Erythroblast (primary cell): ENCODE results near the gene C1QTNF5.

Experiments
- DNase-seq, 2 experiments: peaks; one replicate each; lab custom pipeline; 2025; lab: John Stamatoyannopoulos, UW
- GATA1 ChIP-seq: IDR thresholded peaks from 2 replicates; pipeline ENCODE4 v1.6.1; 2011; ENCODE audit warnings: low read depth, mild to moderate bottlenecking, control low read depth, low read length, moderate library complexity
- POLR2A ChIP-seq: IDR thresholded peaks from 2 replicates; pipeline ENCODE4 v1.6.1; 2011; ENCODE audit warnings: mild to moderate bottlenecking, low read length

Gene C1QTNF5

GRCh38 chr11:119377112-119377901, 36.6 kb upstream of the C1QTNF5 start:
- no peak for DNase-seq
- TF ChIP-seq POLR2A, result no peak
- no peak for TF ChIP-seq GATA1

GRCh38 chr11:119376197-119376847, 35.6 kb upstream of the C1QTNF5 start:
- TF ChIP-seq POLR2A (no peak), GATA1 (no peak)
- no peak for DNase-seq

- no peak for TF ChIP-seq GATA1
- TF ChIP-seq POLR2A, result no peak
- no peak for DNase-seq
Measured at GRCh38 chr11:119375337-119376196, 34.9 kb upstream of the C1QTNF5 start.

- TF ChIP-seq GATA1 (no peak), POLR2A (no peak)
- peak; percentile 37 to 56 for DNase-seq
Measured at GRCh38 chr11:119374632-119375336, 34.1 kb upstream of the C1QTNF5 start.

GRCh38 chr11:119373921-119374631, 33.4 kb upstream of the C1QTNF5 start:
- TF ChIP-seq GATA1 (no peak), POLR2A (no peak)
- DNase-seq, result peak; percentile 33 to 63

- TF ChIP-seq POLR2A, result no peak
- TF ChIP-seq GATA1, result no peak
- DNase-seq, result no peak
Measured at GRCh38 chr11:119373059-119373920, 32.6 kb upstream of the C1QTNF5 start.

GRCh38 chr11:119372260-119373058, 31.8 kb upstream of the C1QTNF5 start:
- DNase-seq, result no peak
- TF ChIP-seq POLR2A, result no peak
- TF ChIP-seq GATA1, result no peak

- no peak for DNase-seq
- TF ChIP-seq GATA1 (no peak), POLR2A (no peak)
Measured at GRCh38 chr11:119371778-119372182, 31.1 kb upstream of the C1QTNF5 start.

- DNase-seq, result no peak
- TF ChIP-seq POLR2A, result no peak
- TF ChIP-seq GATA1, result no peak
Measured at GRCh38 chr11:119371067-119371601, 30.5 kb upstream of the C1QTNF5 start.

GRCh38 chr11:119370486-119371046, 29.9 kb upstream of the C1QTNF5 start:
- TF ChIP-seq GATA1 (no peak), POLR2A (no peak)
- no peak for DNase-seq
